BJ (cell line): ENCODE results near the gene BCAS1. TPM values are rescaled to one million over a fixed set of nuclear protein-coding genes. Genes with fewer than 3 reads are reported as not detected.

Experiments used
- CTCF ChIA-PET: fragments of 350-600 bp; formaldehyde crosslinking; extraction: SDS; loops from one replicate; lab custom pipeline; 2021; ENCODE audit warnings: antibody characterized with exemption, inconsistent platforms; lab: Yijun Ruan, JAX
- POLR2A ChIA-PET: fragments of 300-600 bp; sonication (Branson Sonifier 250); formaldehyde crosslinking; extraction: SDS; loops from one replicate; lab custom pipeline; 2021; ENCODE audit warnings: antibody characterized with exemption; lab: Charles Lee
- DNase-seq: peaks from one replicate; pipeline ENCODE4 v3.0.0-alpha.2; 2011; ENCODE audit warnings: low read depth
- H3K27me3 ChIP-seq: 2 replicates; pipeline ENCODE4 v1.6.0; 2011; ENCODE audit warnings: low read length; ENCODE audit not compliant: control insufficient read depth, insufficient read depth
- H3K36me3 ChIP-seq: 2 replicates; pipeline ENCODE4 v1.5.1; 2011; ENCODE audit warnings: low read length; ENCODE audit not compliant: control insufficient read depth, insufficient read depth
- H3K4me3 ChIP-seq: 2 replicates; pipeline ENCODE4 v1.5.1; 2011; ENCODE audit warnings: low read depth, mild to moderate bottlenecking, control low read depth, low read length
- polyA plus RNA-seq: library from polyadenylated mRNA; depleted of rRNA; stranded (reverse); fragments of >200 nt; gene quantifications from 2 replicates; pipeline ENCODE4 v1.2.3, GENCODE V29; 2011
- TF ChIP-seq, protein P1 (sequence below): IDR thresholded peaks from 2 replicates; pipeline ENCODE4 v1.5.1; 2011; ENCODE audit warnings: low read depth, mild to moderate bottlenecking, control low read depth, inconsistent platforms, low read length, moderate library complexity; ENCODE audit not compliant: insufficient read depth

Gene BCAS1
- polyA plus RNA-seq, 1 experiment: not detected

DNA sequence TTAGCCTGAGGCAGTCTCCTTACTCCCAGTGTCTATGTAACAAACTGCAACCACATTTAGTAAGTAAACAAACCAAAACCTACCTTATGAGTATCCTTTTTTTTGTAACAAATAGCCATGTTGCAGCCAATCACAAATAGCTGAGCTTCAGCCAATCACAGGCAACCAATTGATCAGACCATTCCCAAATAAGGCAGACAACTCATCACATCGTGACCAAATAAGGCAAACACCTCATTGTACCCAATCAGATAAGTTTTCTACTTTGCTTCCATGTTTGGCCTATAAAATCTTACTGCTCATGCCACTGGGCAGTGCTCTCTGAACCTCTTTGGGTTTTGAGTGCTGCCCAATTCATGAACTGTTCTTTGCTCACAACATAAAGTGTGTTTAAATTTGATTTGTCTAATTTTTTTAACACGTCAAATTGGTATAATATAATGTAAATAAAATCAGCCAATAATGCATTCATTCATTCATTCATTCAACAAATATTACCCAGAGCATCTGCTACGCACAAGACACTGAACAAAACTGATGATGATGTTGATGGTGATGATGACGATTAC lies 117.8 kb downstream of the BCAS1 start:
- H3K4me3 ChIP-seq: no peak overlapping the region
- H3K36me3 ChIP-seq: no peaks in the 10 kb centered on the region
- CTCF ChIA-PET: no interaction called here
- TF ChIP-seq, protein P1, sequence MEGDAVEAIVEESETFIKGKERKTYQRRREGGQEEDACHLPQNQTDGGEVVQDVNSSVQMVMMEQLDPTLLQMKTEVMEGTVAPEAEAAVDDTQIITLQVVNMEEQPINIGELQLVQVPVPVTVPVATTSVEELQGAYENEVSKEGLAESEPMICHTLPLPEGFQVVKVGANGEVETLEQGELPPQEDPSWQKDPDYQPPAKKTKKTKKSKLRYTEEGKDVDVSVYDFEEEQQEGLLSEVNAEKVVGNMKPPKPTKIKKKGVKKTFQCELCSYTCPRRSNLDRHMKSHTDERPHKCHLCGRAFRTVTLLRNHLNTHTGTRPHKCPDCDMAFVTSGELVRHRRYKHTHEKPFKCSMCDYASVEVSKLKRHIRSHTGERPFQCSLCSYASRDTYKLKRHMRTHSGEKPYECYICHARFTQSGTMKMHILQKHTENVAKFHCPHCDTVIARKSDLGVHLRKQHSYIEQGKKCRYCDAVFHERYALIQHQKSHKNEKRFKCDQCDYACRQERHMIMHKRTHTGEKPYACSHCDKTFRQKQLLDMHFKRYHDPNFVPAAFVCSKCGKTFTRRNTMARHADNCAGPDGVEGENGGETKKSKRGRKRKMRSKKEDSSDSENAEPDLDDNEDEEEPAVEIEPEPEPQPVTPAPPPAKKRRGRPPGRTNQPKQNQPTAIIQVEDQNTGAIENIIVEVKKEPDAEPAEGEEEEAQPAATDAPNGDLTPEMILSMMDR: no peak
- POLR2A ChIA-PET: no interaction called here
- no peaks in the 10 kb centered on the region for H3K27me3 ChIP-seq
- no peak for DNase-seq

DNA sequence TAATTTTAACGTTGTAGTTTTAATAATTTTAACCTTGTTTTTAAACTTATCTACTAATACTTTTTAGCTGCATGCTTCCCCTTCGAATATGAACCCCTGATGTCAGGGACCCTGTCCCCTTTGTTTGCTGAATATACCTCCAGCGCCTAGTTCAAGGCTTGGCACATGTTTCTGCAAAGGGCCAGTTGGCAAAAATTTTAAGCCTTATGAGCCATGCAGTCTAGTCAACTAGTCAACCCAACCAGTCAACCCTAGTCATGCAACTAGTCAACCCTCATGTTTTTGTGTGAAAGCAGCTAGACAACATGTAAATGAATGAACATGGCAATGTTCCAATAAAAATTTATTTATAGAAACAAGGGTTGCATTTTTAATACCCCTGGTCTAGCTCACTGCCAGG lies 119.8 kb downstream of the BCAS1 start:
- no peak overlapping the region for H3K4me3 ChIP-seq
- H3K27me3 ChIP-seq: no peaks in the 10 kb centered on the region
- POLR2A ChIA-PET: no interaction called here
- CTCF ChIA-PET: interaction anchor here (0.7 to 1.3 kb wide), 3 partner anchors 112 to 1419 kb away, joined by 3 read pairs; no protein-coding TSS in a partner anchor
- no peaks in the 10 kb centered on the region for H3K36me3 ChIP-seq
- TF ChIP-seq, protein P1: no peak
- DNase-seq: no peak

DNA sequence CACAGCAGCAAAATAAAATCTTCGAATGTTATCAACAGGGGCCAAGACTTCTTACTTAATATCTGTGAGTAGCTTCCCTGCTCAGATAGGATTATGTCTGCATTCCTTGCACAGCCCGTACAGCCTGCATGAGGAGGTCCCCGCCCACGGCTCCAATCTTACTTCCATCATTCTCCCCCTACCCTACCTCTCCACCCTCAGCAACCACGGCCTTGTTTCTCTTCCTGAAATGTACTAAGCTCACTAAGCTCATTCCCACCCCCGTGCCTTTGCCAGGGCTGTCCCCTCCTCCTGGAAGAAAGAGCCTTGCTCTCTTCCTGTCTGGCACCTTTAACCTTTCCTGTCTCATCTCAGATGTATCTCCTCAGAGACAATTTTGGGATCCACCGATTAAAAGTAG lies 120.4 kb downstream of the BCAS1 start:
- DNase-seq: no peak
- CTCF ChIA-PET: interaction anchor here (0.6 to 1.3 kb wide), 8 partner anchors 8 to 1419 kb away, joined by 3 to 7 read pairs (median 3); no protein-coding TSS in a partner anchor
- Histone ChIP-seq H3K36me3 (no peaks in the 10 kb centered on the region), H3K4me3 (no peak overlapping the region), H3K27me3 (no peaks in the 10 kb centered on the region)
- TF ChIP-seq, protein P1: no peak
- POLR2A ChIA-PET: no interaction called here

DNA sequence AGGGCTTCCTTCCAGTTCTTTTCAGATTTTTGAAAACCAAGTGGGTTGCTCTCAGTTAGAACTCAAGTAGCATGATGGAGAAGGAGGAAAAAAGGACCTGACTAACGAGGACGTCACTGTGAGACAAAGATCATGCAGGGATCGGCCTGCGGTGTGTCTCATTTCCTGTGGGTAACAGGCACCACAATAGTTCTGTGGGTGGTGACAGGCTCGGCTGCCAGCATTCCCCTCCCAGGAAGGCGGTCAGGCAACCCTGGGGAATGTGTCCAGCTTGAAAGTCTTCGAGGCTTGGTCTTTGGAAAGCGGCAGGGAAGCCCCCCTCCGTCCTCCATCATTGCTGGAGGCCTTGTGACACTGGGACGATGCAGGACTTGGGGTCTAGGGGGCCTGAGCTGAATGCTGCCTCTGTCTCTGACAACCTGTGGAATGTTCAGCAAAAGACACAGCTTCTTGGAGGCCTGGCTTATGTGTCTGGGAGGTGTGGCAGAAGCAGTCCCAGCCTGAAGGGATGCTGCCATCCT lies 121.0 kb downstream of the BCAS1 start:
- H3K4me3 ChIP-seq: no peak overlapping the region
- peak; percentile 60 for DNase-seq
- TF ChIP-seq, protein P1: no peak
- POLR2A ChIA-PET: no interaction called here
- no peaks in the 10 kb centered on the region for H3K27me3 ChIP-seq
- CTCF ChIA-PET: interaction anchor here (0.6 to 1.3 kb wide), 7 partner anchors 9 to 792 kb away, joined by 3 to 7 read pairs (median 3); no protein-coding TSS in a partner anchor
- no peaks in the 10 kb centered on the region for H3K36me3 ChIP-seq

DNA sequence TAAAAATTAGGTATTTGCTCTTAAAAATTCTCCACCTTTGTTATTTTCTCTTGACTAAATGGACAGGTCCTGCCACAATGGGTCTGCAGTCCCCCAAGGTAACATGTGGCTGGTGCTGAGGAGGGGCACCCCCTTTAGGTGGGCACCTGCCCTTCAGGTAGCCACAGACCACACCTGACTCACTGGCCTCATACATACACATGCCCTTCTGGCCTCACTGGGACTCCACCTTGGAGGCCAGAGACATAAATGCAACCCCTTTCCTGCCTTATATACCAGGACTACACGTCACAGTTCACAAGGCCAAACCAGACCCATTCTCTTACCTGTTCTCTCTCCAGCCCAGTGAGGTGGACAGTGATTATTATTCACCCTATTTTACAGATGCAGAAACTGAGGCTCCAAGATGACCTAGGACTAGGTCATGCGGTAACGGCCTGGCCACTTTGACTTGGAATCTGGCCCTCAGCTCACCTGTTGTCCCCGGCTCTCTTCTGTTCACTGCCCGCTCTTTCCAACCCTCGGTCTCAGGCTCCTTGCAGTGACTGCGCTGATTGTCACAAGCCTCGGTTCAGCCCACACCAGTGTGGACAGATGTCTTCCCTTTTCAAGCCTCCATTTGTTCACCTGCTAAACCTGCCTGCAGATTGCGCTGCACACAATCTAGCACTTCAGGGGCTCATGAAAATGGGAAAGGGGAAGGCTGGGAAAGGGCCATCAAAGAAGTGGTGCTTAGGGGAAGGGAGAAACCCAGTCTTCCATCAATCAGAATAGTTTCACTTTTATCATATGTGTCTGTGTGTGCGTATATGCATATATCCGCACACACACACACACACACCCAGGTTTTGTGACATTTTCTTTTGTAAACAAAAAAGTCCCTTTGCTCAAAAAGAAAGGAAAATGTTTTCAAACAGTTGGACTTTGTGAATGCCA lies 121.7 kb downstream of the BCAS1 start:
- Histone ChIP-seq H3K36me3 (no peaks in the 10 kb centered on the region), H3K4me3 (no peak overlapping the region), H3K27me3 (no peaks in the 10 kb centered on the region)
- ChIA-PET POLR2A (no interaction called here), CTCF (interaction anchor here (0.8 to 0.9 kb wide), 3 partner anchors 8 to 113 kb away, joined by 3 to 5 read pairs (median 3); no protein-coding TSS in a partner anchor)
- no peak for DNase-seq
- TF ChIP-seq, protein P1: no peak
